Nephron (organoid): ENCODE data around the gene MFN2.
"Not testable (repeated sequence)": the region's sequence is repeated elsewhere in the genome, so short reads cannot be mapped to it uniquely, and the experiment has no call there.

ENCODE experiments used
- H3K27ac Mint-ChIP-seq, 3 experiments: 2 replicates each; pipeline ENCODE4 v1.8.0; 2020; ENCODE audit warnings: mixed read lengths in 3 of 3, mild to moderate bottlenecking in 2 of 3, moderate library complexity in 1 of 3
- H3K27me3 Mint-ChIP-seq: 2 replicates; pipeline ENCODE4 v1.8.0; 2021; ENCODE audit warnings: low read depth, mild to moderate bottlenecking, moderate library complexity, mixed read lengths
- H3K36me3 Mint-ChIP-seq: 2 replicates; pipeline ENCODE4 v1.8.0; 2020; ENCODE audit warnings: low read depth, mixed read lengths
- H3K4me1 Mint-ChIP-seq: 2 replicates; pipeline ENCODE4 v1.8.0; 2020; ENCODE audit warnings: mixed read lengths
- H3K4me3 Mint-ChIP-seq, 3 experiments: 2 replicates each; pipeline ENCODE4 v1.8.0; 2020; ENCODE audit warnings: mild to moderate bottlenecking in 3 of 3, mixed read lengths in 3 of 3, moderate library complexity in 2 of 3
- H3K9me3 Mint-ChIP-seq: 2 replicates; pipeline ENCODE4 v1.8.0; 2020; ENCODE audit warnings: mixed read lengths
- TF ChIP-seq, protein P1 (sequence below), 3 experiments: fragments of 200-600 bp; sonication (generic); IDR thresholded peaks; one replicate each; pipeline ENCODE4 v1.5.0; 2021; ENCODE audit warnings: antibody characterized with exemption in 3 of 3; ENCODE audit not compliant: unreplicated experiment in 3 of 3

MFN2 gene

DNA sequence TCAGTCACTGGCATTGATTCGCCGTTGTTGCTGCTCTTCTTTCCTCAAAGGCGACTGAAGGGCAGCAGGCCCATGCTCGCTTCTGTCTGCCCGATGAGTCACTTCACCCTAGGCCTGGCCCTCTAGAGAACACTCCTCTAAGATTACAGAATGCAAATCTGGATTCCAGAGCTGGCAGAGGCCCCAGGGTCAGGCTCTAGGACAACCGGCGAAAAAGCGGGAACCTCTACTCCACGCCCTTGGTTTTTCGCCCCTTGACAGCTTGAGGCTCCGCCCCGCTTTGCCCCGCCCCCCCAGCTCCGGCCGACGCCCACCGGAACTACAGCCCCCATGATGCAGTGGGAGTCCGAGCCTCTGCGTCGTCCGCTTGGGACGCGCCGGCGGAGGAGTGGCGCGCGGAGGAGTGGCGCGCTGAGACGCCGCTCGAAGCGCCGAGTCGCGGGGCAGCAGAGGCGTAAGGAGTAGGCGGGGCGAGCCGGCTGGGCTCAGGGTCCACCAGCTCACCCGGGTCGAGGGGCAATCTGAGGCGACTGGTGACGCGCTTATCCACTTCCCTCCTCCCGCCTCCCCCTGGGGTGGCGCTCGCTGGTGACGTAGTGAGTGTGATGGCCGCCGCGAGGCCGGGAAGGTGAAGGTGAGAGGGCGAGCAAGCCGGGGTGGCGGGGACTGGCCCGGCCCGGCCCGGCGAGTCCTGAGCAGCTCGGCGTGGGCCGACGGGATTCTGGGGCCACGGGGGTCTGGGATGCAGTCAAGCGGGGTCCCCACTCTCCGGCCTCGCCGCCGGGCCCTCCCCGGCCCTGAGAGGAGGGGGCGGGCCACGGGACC lies at the start of gene MFN2:
TSS of gene MFN2 (plus strand) at position 594 of the 825 bp plus-strand sequence. CDS start 8,725 bp downstream, outside the sequence.
- Mint-ChIP-seq H3K27me3 (no peaks in the 10 kb centered on the region), H3K36me3 (peaks cover 27% of the 10 kb centered on the region), H3K27ac (peak within 1 kb of the TSS; percentile 81 to 96 (median 90)), H3K4me1 (peaks cover 18% of the 10 kb centered on the region), H3K4me3 (peak within 1 kb of the TSS; percentile 97 to 99 (median 99)), H3K9me3 (no peaks in the 10 kb centered on the region)
- TF ChIP-seq, protein P1, sequence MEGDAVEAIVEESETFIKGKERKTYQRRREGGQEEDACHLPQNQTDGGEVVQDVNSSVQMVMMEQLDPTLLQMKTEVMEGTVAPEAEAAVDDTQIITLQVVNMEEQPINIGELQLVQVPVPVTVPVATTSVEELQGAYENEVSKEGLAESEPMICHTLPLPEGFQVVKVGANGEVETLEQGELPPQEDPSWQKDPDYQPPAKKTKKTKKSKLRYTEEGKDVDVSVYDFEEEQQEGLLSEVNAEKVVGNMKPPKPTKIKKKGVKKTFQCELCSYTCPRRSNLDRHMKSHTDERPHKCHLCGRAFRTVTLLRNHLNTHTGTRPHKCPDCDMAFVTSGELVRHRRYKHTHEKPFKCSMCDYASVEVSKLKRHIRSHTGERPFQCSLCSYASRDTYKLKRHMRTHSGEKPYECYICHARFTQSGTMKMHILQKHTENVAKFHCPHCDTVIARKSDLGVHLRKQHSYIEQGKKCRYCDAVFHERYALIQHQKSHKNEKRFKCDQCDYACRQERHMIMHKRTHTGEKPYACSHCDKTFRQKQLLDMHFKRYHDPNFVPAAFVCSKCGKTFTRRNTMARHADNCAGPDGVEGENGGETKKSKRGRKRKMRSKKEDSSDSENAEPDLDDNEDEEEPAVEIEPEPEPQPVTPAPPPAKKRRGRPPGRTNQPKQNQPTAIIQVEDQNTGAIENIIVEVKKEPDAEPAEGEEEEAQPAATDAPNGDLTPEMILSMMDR (IDR thresholded peaks at IDR 0.05; ENCODE audit: unreplicated experiment in 3 of 3), result no peak

DNA sequence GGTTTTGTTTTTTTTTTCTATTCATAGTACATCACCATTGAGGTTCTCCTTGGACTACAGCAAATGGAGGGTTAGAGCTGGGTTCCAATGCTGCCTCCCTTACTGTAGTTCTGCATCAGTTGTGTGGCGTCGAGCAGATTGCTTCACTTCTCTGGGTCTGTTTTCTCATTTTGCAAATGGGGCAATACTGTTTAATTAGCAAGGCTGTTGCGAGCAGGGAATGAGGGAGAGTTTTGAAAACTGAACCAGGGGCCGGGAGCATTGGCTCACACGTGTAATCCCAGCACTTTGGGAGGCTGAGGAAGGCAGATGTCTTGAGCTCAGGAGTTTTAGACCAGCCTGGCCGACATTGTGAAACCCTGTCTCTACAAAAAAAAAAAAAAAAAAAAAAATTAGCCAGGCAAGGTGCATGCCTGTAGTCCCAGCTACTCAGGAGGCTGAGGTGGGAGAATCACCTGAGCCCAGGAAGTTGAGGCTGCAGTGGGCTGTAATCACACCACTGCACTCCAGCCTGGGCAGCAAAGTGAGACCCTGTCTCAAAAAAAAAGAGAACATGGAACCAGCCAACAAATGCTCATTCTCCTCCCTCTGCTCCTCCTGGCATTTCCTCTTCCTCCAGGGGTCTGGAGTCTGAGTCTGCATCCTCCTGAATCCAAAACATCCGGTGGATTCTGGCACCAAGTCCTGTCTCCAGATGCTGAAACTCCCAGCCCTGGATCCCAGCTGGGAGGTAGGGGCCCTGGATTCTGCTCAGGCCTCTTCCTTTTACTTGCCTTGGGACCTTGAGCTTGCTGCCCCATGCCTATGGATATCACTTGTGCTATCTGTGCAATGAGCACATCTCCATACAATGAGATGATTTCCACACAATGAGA lies 49.4 kb upstream of the MFN2 start:
- peak overlapping the region; percentile 34 to 59 (median 57) for H3K4me3 Mint-ChIP-seq

DNA sequence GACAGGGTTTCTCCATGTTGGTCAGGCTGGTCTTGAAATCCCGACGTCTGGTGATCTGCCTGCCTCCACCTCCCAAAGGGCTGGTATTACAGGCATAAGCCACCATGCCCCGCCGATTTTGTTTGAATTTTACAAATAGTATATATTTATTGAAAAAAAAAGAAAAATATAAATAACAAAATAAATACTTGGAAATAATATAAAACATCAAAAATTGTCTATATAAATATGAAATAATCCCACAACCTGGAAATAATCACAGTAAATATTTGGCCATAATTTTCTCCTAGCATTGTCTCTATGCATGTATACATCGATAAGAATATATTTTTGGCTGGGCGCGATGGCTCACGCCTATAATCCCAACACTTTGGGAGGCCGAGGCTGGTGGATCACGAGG lies 48.4 kb upstream of the MFN2 start:
- no peaks in the 10 kb centered on the region for H3K9me3 Mint-ChIP-seq
- H3K27ac Mint-ChIP-seq, result peak overlapping the region in 1 of 3 experiments; percentile 35
- H3K4me1 Mint-ChIP-seq, result peaks cover 22% of the 10 kb centered on the region
- no peaks in the 10 kb centered on the region for H3K36me3 Mint-ChIP-seq
- peak overlapping the region in 1 of 3 experiments; percentile 58 for H3K4me3 Mint-ChIP-seq
- H3K27me3 Mint-ChIP-seq, result no peaks in the 10 kb centered on the region
- TF ChIP-seq, protein P1 (IDR thresholded peaks at IDR 0.05; ENCODE audit: unreplicated experiment in 3 of 3), result no peak

More for the DNA sequence above, 49.4 kb upstream of the MFN2 start:
- Mint-ChIP-seq H3K36me3 (no peaks in the 10 kb centered on the region), H3K27ac (peak overlapping the region; percentile 87 to 98 (median 98)), H3K4me1 (peaks cover 27% of the 10 kb centered on the region), H3K9me3 (no peaks in the 10 kb centered on the region), H3K27me3 (no peaks in the 10 kb centered on the region)
- TF ChIP-seq, protein P1 (IDR thresholded peaks at IDR 0.05; ENCODE audit: unreplicated experiment in 3 of 3), result no peak

DNA sequence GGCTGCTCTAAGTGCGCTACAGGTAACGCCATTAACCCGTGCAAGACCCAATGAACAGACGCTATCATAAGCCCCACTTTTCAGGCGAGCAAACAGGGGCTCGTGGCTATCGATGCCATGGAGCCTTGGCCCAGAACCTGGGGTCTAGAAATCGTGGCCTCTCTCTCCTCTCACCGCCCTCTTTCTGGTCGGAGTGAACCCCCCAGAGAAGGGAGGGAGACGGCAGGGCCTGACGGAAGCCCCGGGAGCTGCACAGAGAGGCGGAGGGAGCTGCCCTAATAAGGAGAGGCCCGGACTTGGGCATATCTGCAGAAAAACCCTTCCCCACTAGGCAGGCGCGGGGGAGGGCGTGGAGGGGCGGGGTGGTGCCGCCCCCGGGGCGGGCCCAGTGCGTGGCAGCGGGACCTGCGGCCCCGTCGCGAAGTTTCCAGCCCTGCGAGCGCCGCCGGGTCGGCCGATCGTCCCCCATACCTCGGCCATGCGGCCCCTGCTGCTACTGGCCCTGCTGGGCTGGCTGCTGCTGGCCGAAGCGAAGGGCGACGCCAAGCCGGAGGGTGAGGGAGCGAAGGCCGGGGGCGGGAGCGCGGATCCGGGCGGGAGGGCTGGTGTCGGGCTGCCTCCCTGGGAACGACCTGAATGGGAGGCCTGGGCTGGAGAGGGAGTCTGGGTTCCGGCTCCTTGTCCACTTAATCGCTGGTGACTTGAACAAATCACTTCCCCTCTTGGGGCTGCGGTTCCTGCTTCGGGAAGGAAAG lies 45.8 kb upstream of the MFN2 start, which contains the start of gene PLOD1:
TSS of gene PLOD1 (plus strand) at position 416 of the 755 bp plus-strand sequence. CDS start at position 479, 63 bp downstream.
- TF ChIP-seq, protein P1 (IDR thresholded peaks at IDR 0.05; ENCODE audit: unreplicated experiment in 3 of 3), result no peak
- no peaks in the 10 kb centered on the region for H3K36me3 Mint-ChIP-seq
- peaks cover 34% of the 10 kb centered on the region for H3K4me1 Mint-ChIP-seq
- no peaks in the 10 kb centered on the region for H3K9me3 Mint-ChIP-seq
- peak within 1 kb of the TSS; percentile 88 to 94 (median 93) for H3K27ac Mint-ChIP-seq
- H3K4me3 Mint-ChIP-seq, result peak within 1 kb of the TSS; percentile 85 to 89 (median 87)
- H3K27me3 Mint-ChIP-seq, result no peaks in the 10 kb centered on the region

DNA sequence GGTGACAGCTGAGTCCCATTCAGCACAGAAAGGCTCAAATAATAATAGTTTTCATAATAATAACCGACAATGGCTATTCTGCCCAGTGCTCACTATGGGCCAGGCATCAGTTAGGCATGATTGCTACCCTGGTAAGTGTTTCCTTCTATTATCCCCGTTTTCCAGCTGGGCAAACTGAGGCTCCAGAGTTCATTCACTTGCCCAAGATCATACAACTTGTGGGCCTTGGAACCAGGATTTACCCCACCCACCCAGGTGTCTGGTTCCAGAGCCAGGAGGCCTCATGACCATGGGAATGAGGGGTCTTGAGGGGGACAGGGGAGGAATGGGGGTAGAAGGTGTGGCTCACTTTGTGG lies 45.2 kb upstream of the MFN2 start:
- TF ChIP-seq, protein P1 (IDR thresholded peaks at IDR 0.05; ENCODE audit: unreplicated experiment in 3 of 3), result no peak
- H3K4me3 Mint-ChIP-seq, result peak overlapping the region; percentile 84 to 89 (median 85)
- no peaks in the 10 kb centered on the region for H3K9me3 Mint-ChIP-seq
- peaks cover 28% of the 10 kb centered on the region for H3K4me1 Mint-ChIP-seq
- peak overlapping the region; percentile 35 to 74 (median 73) for H3K27ac Mint-ChIP-seq
- no peaks in the 10 kb centered on the region for H3K36me3 Mint-ChIP-seq
- H3K27me3 Mint-ChIP-seq, result no peaks in the 10 kb centered on the region

DNA sequence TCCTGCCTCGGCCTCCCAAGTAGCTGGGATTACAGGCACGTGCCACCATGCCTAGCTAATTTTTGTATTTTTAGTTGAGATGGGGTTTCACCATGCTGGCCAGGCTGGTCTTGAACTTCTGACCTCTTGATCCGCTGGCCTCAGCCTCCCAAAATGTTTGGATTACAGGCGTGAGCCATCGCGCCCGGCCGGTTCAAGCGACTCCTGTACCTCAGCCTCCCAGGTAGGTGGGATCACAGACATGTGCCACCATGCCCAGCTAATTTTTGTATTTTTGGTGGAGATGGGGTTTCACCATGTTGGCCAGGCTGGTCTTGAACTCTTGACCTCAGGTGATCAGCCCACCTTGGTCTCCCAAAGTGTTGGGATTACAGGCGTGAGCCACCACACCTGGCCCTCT lies 44.5 kb upstream of the MFN2 start:
- not testable (repeated sequence) for H3K9me3 Mint-ChIP-seq, H3K36me3 Mint-ChIP-seq, H3K27me3 Mint-ChIP-seq, H3K27ac Mint-ChIP-seq
- Mint-ChIP-seq H3K4me3 (peak overlapping the region; percentile 84 to 89 (median 85)), H3K4me1 (peaks cover 22% of the 10 kb centered on the region)
